Measurements from ENCODE around the gene KIF3C.
"Not testable (repeated sequence)": the region's sequence is repeated elsewhere in the genome, so short reads cannot be mapped to it uniquely, and the experiment has no call there.

The KIF3C gene

DNA sequence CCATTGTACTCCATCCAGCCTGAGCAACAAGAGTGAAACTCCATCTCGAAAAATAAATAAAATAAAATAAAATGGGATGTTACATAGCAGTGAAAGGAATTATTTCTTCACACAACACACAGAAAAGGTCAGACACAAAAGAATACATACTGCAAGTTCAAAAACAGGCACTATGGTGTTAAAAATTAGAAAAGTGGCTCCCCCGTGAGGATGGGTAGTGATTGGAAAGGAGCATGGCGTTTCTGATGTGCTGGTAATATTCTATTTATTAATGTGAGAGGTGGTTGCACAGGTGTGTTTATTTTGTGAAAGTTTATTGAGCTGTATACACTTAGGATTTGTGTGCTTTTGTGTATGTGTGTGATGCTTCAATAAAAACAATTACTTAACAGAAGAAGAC lies 28.6 kb upstream of the KIF3C start:
- ATAC-seq (replicated peaks), result no peak
- H3K27ac Mint-ChIP-seq, result no peak overlapping the region
- no peaks in the 10 kb centered on the region for H3K4me1 Mint-ChIP-seq (ENCODE audit: low read depth in 2 of 2)

DNA sequence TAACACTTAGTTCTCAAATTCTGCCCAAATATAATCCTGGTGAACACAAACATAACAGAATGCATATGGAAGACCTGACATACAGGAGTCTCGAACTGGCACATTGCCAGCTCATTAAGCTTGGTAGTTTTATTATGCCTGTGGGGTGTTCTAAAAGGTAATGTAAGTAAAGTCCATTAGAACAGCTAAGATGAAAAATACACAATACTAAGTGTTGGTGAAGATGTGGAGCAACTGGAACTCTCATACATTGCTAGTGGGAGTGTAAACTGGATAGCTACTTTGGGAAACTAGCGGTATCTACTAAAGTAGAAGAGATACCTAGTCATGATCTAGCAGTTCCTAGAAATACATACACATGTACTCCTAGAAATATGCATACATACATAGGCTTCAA lies 27.3 kb upstream of the KIF3C start:
- no peak for ATAC-seq (replicated peaks)
- peaks cover 0 to 2% of the 10 kb centered on the region in 2 donors for H3K4me1 Mint-ChIP-seq (ENCODE audit: low read depth in 2 of 2)
- DNase-seq, result no peak

More for the DNA sequence above, 28.6 kb upstream of the KIF3C start:
- no peaks in the 10 kb centered on the region for H3K27me3 Mint-ChIP-seq
- H3K9me3 Mint-ChIP-seq, result no peaks in the 10 kb centered on the region
- DNase-seq, result no peak
- no peaks in the 10 kb centered on the region for H3K36me3 Mint-ChIP-seq (ENCODE audit: insufficient read depth)
- H3K4me3 Mint-ChIP-seq, result no peak overlapping the region

DNA sequence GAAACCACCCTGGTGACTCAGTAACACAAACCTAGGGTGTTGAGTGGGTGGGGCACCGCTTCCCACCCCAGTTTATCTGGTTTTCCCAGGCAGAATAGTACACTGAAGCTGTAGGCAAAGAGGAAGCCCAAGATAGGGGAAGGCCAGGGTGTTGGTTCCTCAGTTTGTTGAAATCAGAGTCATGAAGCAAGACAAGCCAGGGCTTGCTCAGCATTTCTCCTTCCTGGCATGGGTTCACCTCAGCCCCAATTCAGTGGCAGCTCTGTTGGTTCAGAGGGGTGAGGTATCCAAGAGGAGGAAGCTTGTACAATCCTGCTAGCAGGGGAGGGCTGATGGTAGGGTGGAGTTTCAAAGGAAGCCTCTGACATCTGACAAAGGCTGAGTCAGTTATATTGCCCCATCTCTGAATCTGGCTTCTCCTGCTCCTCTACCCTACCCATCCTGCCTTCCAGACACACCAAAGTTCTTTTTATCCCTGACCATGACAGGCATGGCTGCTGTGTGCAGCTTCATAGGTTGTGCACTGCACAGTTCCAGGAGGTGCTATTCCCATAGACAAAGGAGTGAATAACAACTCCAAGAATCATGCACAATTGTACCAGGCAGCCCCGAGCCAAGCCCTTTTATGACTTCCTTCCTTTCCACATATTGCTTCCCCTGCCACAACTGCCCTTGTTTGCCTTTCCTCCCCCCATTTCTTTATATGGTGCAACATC lies 26.7 kb upstream of the KIF3C start:
- no peaks in the 10 kb centered on the region for H3K9me3 Mint-ChIP-seq
- no peak overlapping the region for H3K4me3 Mint-ChIP-seq
- no peak overlapping the region for H3K27ac Mint-ChIP-seq
- no peaks in the 10 kb centered on the region for H3K36me3 Mint-ChIP-seq (ENCODE audit: insufficient read depth)
- no peak for DNase-seq
- ATAC-seq (replicated peaks), result peak; percentile 41
- peaks cover 0 to 2% of the 10 kb centered on the region in 2 donors for H3K4me1 Mint-ChIP-seq (ENCODE audit: low read depth in 2 of 2)
- no peaks in the 10 kb centered on the region for H3K27me3 Mint-ChIP-seq

More for the DNA sequence above, 27.3 kb upstream of the KIF3C start:
- H3K27ac Mint-ChIP-seq, result no peak overlapping the region
- H3K4me3 Mint-ChIP-seq, result no peak overlapping the region
- no peaks in the 10 kb centered on the region for H3K36me3 Mint-ChIP-seq (ENCODE audit: insufficient read depth)
- H3K9me3 Mint-ChIP-seq, result no peaks in the 10 kb centered on the region
- no peaks in the 10 kb centered on the region for H3K27me3 Mint-ChIP-seq

DNA sequence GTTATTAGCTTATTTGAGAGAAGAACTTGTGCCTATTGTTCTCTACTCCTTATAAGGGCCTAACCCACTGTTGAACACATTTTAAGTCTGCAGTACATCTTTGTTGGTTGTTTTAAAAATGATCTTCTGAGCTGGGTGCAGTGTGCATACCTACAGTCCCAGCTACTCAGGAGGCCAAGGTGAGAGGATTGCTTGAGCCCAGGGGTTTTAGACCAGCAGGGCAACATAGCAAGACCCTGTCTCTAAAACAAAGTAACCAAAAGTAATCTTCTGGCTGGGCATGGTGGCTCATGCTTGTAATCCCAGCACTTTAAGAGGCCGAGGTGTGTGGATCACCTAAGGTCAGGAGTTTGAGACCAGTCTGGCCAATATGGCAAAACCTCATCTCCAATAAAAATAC lies 25.8 kb upstream of the KIF3C start:
- ATAC-seq (replicated peaks) (no peak), DNase-seq (no peak)
- peaks cover 3 to 6% of the 10 kb centered on the region in 2 donors for H3K27me3 Mint-ChIP-seq
- H3K36me3 Mint-ChIP-seq (ENCODE audit: insufficient read depth), result no peaks in the 10 kb centered on the region
- H3K4me1 Mint-ChIP-seq (ENCODE audit: low read depth in 2 of 2), result peaks cover 0 to 2% of the 10 kb centered on the region in 2 donors
- H3K9me3 Mint-ChIP-seq, result no peaks in the 10 kb centered on the region
- H3K27ac Mint-ChIP-seq, result no peak overlapping the region
- no peak overlapping the region for H3K4me3 Mint-ChIP-seq

DNA sequence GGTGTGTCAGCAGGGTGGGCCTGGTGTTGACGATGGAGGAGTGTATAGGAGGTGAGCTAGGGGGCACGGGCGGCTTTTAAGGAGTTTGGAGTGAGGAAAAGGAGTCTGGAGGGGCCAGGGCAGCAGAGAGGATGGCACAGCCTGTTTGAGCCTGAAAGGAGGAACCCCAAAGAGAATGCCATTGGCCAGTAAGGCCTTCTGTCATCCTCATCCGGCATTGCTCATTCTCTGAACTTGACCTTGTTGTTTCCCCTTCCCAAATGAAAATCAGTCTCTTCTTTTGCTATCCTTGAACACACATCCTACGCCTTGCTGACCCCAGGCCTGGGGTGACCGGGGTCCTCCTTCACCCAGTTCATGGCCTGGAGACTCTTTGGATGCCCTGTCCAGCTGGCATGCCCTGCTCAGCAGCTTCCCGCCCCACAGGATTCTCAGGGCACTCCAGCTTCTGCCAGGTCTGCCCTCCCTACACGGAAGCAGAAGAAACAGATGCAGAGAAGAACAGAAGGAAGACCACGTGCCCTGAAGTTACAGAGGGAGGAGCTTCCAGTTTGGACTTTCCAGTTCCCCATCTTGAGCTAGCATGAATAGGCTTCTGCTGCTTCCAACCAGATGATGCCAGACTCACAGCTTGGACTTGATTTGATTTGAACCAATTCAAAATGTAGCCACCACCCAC lies 20.5 kb upstream of the KIF3C start:
- no peaks in the 10 kb centered on the region for H3K9me3 Mint-ChIP-seq
- DNase-seq (no peak), ATAC-seq (replicated peaks) (no peak)
- peaks cover 6 to 16% of the 10 kb centered on the region in 2 donors for H3K27me3 Mint-ChIP-seq
- H3K36me3 Mint-ChIP-seq (ENCODE audit: insufficient read depth), result no peaks in the 10 kb centered on the region
- peaks cover 0 to 3% of the 10 kb centered on the region in 2 donors for H3K4me1 Mint-ChIP-seq (ENCODE audit: low read depth in 2 of 2)
- no peak overlapping the region for H3K27ac Mint-ChIP-seq
- H3K4me3 Mint-ChIP-seq, result no peak overlapping the region

DNA sequence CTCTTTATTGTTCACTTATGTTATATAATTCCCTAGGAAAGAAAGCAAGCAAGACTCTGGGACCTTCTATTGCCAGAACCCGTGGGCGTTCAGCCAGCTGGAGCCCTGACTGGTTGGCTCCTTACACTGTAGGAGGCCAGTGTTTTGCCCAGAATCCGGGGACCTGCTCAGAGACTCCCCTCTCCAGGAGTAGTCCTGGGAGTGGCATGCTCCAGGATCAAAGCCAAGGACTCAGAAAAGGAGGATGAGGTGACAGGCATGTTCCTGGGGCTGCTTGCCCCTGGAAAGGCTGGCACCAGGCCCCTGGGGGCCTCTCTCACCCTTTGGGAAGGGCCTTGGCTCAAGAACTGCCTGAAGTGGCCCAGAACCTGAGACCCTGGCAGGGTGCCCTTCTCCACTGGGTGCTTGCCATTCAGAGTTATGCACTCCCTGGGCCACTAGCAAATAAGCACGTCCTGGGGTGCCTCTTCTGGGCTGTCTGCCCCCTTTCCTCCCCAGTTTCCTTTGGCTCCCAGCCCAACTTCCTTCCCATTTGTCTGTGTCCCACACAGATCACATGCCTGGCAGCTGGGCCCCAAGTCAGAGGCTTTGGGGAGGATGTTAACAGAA lies 19.6 kb upstream of the KIF3C start:
- no peaks in the 10 kb centered on the region for H3K9me3 Mint-ChIP-seq
- H3K27me3 Mint-ChIP-seq, result peaks cover 6 to 16% of the 10 kb centered on the region in 2 donors
- peaks cover 0 to 3% of the 10 kb centered on the region in 2 donors for H3K4me1 Mint-ChIP-seq (ENCODE audit: low read depth in 2 of 2)
- DNase-seq (no peak), ATAC-seq (replicated peaks) (no peak)
- H3K4me3 Mint-ChIP-seq, result no peak overlapping the region
- H3K36me3 Mint-ChIP-seq (ENCODE audit: insufficient read depth), result no peaks in the 10 kb centered on the region
- H3K27ac Mint-ChIP-seq, result no peak overlapping the region

DNA sequence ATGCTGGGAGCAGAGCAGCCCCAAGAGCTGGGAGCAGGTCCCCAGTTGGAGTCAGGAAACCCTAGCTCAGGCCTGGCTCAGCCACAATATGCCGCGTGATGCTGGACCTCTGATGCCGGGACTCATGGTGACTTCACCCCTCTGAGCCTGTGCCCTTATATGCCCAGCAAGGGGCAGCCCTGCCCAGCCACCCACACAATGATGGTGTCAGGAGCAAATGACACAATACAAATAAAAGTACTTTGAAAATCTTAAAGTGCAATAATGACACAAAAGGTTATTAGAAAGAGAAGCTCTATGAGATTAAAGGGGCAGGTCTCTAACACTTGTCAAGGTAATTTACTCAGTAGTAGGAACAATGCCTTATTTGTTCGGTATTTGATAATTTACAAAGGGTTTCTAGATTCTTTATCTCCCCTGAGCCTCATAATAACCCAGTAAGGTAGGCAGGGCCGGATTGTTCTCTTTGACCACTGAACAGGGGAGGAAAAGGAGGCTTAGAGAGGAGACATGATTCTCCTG lies 18.3 kb upstream of the KIF3C start:
- H3K4me3 Mint-ChIP-seq, result no peak overlapping the region
- DNase-seq (no peak), ATAC-seq (replicated peaks) (no peak)
- H3K27ac Mint-ChIP-seq, result no peak overlapping the region
- H3K4me1 Mint-ChIP-seq (ENCODE audit: low read depth in 2 of 2), result peaks cover 0 to 3% of the 10 kb centered on the region in 2 donors
- no peaks in the 10 kb centered on the region for H3K9me3 Mint-ChIP-seq
- H3K36me3 Mint-ChIP-seq (ENCODE audit: insufficient read depth), result no peaks in the 10 kb centered on the region
- H3K27me3 Mint-ChIP-seq, result peaks cover 6 to 16% of the 10 kb centered on the region in 2 donors

DNA sequence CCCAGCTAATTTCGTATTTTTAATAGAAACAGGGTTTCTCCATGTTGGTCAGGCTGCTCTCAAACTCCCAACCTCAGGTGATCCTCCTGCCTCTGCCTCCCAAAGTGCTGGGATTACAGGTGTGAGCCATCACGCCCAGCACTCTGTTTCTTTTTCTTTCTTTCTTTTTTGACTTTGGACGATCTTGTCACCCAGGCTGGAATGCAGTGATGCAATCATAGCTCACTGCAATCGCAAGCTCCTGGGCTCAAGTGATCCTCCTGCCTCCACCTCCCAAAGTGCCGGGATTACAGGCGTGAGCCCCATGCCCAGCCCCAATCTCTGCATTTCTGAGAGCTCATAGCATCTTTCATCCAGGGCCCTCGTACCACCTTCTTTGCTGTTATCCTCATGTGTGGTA lies 17.1 kb upstream of the KIF3C start:
- Mint-ChIP-seq H3K27me3 (peaks cover 6 to 16% of the 10 kb centered on the region in 2 donors), H3K27ac (peak overlapping the region in 1 of 2 donors; percentile 62)
- not testable (repeated sequence) for H3K36me3 Mint-ChIP-seq (ENCODE audit: insufficient read depth); H3K4me3 Mint-ChIP-seq; H3K9me3 Mint-ChIP-seq; ATAC-seq (replicated peaks); H3K4me1 Mint-ChIP-seq (ENCODE audit: low read depth in 2 of 2); DNase-seq

DNA sequence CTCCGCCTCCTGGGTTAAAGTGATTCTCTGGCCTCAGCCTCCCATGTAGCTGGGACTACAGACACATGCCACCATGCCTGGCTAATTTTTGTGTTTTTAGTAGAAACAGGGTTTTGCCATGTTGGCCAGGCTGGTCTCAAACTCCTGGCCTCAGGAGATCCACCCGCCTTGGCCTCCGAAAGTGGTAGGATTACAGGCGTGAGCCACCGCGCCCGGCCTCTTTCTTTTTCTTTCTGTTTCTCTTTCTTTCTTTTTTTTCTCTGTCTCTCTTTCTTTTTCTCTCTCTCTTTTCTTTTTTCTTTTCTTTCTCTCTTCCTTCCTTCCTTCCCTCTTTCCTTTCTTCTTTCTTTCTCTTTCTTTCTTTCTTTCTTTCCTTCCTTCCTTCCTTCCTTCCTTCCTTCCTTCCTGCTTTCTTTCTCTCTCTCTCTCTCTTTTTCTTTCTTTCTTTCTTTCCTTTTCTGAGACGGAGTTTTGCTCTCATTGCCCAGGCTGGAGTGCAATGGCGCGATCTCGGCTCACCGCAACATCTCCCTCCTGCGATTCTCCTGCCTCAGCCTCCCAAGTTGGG lies 16.6 kb upstream of the KIF3C start:
- H3K4me1 Mint-ChIP-seq (ENCODE audit: low read depth in 2 of 2); H3K4me3 Mint-ChIP-seq; H3K36me3 Mint-ChIP-seq (ENCODE audit: insufficient read depth); DNase-seq; H3K9me3 Mint-ChIP-seq; ATAC-seq (replicated peaks): not testable (repeated sequence)
- Mint-ChIP-seq H3K27me3 (peaks cover 6 to 16% of the 10 kb centered on the region in 2 donors), H3K27ac (peak overlapping the region in 1 of 2 donors; percentile 62)

DNA sequence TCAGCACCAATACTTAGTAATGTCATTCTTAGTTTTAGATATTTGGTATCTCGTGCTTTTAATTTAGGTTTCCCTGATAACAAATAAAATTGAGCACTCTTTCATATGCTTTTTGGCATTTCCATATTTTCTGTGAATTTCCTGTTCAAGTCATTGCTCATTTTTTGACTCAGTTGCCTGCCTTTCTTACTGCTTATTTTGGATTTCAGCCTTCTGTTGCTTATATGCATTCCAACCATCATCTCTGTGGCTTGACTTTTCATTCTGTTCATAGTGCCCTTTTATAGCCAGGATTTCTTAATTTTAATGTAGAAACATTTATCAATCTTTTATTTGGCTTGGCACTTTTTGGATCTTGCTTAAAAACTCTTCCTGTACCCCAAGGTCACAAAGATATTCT lies 14.5 kb upstream of the KIF3C start:
- Mint-ChIP-seq H3K27me3 (peaks cover 0 to 7% of the 10 kb centered on the region in 2 donors), H3K4me3 (no peak overlapping the region), H3K27ac (no peak overlapping the region), H3K36me3 (ENCODE audit: insufficient read depth) (no peaks in the 10 kb centered on the region), H3K9me3 (no peaks in the 10 kb centered on the region), H3K4me1 (ENCODE audit: low read depth in 2 of 2) (peaks cover 1 to 3% of the 10 kb centered on the region in 2 donors)
- DNase-seq (no peak), ATAC-seq (replicated peaks) (no peak)

DNA sequence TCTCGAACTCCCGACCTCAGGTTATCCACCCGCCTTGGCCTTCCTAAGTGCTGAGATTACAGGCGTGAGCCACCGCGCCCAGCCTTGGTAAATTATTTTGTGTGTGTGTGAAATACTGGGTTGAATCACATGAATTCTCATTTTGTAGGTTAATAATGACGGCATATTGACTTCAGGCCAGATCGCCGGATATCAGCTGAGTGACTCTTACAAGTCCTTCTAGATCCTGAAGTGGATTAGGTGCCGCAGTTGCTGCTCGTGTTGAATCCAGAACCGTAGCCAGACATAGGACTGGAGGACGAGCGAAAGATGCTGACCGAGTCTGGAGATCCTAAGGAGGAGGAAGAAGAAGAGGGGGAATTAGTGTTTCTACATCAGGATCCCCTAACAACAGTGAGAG lies 12.2 kb upstream of the KIF3C start:
- ATAC-seq (replicated peaks), result no peak
- Mint-ChIP-seq H3K27me3 (peaks cover 0 to 3% of the 10 kb centered on the region in 2 donors), H3K36me3 (ENCODE audit: insufficient read depth) (no peaks in the 10 kb centered on the region), H3K4me3 (no peak overlapping the region), H3K27ac (no peak overlapping the region), H3K9me3 (no peaks in the 10 kb centered on the region), H3K4me1 (ENCODE audit: low read depth in 2 of 2) (peaks cover 3 to 9% of the 10 kb centered on the region in 2 donors)
- no peak for DNase-seq

DNA sequence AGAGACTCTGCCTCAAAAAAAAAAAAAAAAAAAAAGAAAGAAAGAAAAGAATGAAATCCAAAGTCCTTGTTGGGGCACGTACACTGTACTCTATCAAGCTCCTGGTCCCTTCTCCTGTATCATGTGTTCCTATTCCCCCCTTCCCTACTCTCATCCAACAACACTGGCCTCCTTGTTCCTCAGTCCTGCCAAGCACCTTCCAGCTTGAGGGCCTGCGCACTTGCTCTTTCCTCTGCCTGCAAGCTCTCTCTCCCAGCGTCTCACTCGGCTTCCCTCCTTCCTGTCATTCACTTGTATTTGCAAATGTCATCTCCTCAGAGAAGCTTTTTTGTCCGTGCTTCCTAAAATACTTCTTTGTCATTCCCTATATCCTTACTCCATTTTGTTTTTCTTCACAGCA lies 10.8 kb upstream of the KIF3C start:
- Mint-ChIP-seq H3K36me3 (ENCODE audit: insufficient read depth) (peaks cover 2% of the 10 kb centered on the region), H3K4me3 (no peak overlapping the region), H3K4me1 (ENCODE audit: low read depth in 2 of 2) (peaks cover 2 to 9% of the 10 kb centered on the region in 2 donors), H3K9me3 (no peaks in the 10 kb centered on the region), H3K27ac (no peak overlapping the region), H3K27me3 (no peaks in the 10 kb centered on the region)
- DNase-seq (no peak), ATAC-seq (replicated peaks) (no peak)

DNA sequence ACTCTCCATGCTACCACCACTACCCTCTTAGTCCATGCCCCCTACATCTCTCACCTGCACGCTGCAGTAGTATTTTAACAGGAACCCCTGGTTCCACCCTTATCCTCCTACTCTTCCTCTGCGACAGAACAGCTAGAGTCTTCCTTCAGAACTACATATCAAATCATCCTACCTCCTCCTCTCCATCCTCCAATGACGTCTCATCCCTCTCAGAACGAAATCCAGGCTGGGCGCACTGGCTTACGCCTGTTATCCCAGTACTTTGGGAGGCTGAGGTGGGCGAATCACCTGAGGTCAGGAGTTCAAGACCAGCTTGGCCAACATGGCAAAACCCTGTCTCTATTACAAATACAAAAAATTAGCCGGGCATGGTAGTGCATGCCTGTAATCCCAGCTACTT lies 10.3 kb upstream of the KIF3C start:
- ATAC-seq (replicated peaks) (no peak), DNase-seq (no peak)
- H3K27ac Mint-ChIP-seq, result no peak overlapping the region
- no peaks in the 10 kb centered on the region for H3K9me3 Mint-ChIP-seq
- no peak overlapping the region for H3K4me3 Mint-ChIP-seq
- peaks cover 2% of the 10 kb centered on the region for H3K36me3 Mint-ChIP-seq (ENCODE audit: insufficient read depth)
- H3K4me1 Mint-ChIP-seq (ENCODE audit: low read depth in 2 of 2), result peaks cover 2 to 9% of the 10 kb centered on the region in 2 donors
- H3K27me3 Mint-ChIP-seq, result no peaks in the 10 kb centered on the region

All from effector memory CD8-positive, alpha-beta T cell (primary cell).